ENCODE measurements around the gene KDM2B. TPM values are rescaled to one million over a fixed set of nuclear protein-coding genes. Genes with fewer than 3 reads are reported as not detected.

Gene KDM2B
- total and polyA plus RNA-seq, 2 of the 8 experiments (the other 6 are each of a cell fraction or from before 2014, with no cell fraction given): 111 to 162 TPM

DNA sequence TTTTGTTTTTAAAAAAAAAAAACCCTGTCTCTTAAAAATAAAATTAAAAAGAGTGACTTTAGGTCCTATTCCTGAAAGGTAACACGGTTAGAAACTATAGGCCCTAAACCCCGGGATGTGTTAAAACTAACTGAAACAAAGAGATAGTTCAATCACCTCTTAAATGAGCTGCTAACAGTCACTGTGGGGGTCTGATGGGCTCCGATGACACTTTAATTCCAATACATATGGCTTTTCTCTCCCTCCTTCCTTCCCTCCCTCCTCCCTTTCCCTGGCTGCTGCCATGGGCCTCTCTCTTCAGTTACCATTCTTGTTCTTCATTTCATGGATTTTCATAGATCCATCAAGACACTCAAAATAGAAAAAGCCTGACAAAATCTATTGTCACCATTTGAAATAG, 104.3 kb downstream of the KDM2B start:
- Histone ChIP-seq H3K18ac (ENCODE audit: extremely low read depth, low read length) (no peak overlapping the region), H3K79me2 (ENCODE audit: control insufficient read depth in 1 of 2, insufficient read depth in 2 of 2, low read length in 2 of 2) (peaks cover 0 to 11% of the 10 kb centered on the region in 2 experiments; a peak in 1 of 4 replicates), H4K20me1 (replicated peaks in 1 of 2; ENCODE audit: control insufficient read depth in 1 of 2, insufficient read depth in 2 of 2, low read length in 2 of 2) (peaks cover 0 to 2% of the 10 kb centered on the region in 2 experiments), H3K9ac (replicated peaks in 1 of 4; ENCODE audit: extremely low read depth in 1 of 4, low read depth in 3 of 4, low read length in 3 of 4) (no peak overlapping the region), H3K4me3 (ENCODE audit: extremely low read depth in 1 of 4, insufficient read depth in 2 of 4, low read depth in 3 of 4, low read length in 4 of 4) (no peak overlapping the region), H2BK15ac (ENCODE audit: low read length) (no peak overlapping the region), H3K36me3 (ENCODE audit: control insufficient read depth in 2 of 4, insufficient read depth in 4 of 4, low read length in 3 of 4) (peaks cover 0 to 4% (median 0%) of the 10 kb centered on the region in 4 experiments; a peak in 1 of 8 replicates), H3K4me1 (replicated peaks in 1 of 4; ENCODE audit: control insufficient read depth in 3 of 4, insufficient read depth in 4 of 4, low read length in 3 of 4) (peaks cover 0 to 3% (median 2%) of the 10 kb centered on the region in 4 experiments; a peak in 1 of 7 replicates), H2BK120ac (replicated peaks; ENCODE audit: low read depth, low read length) (no peak overlapping the region), H2BK12ac (ENCODE audit: low read depth, low read length) (no peak overlapping the region), H3K23me2 (ENCODE audit: low read depth, low read length) (no peaks in the 10 kb centered on the region), H3K27me3 (replicated peaks in 1 of 4; ENCODE audit: control insufficient read depth in 3 of 4, extremely low read depth in 1 of 4, insufficient read depth in 3 of 4, low read length in 3 of 4) (no peaks in the 10 kb centered on the region), H2AFZ (ENCODE audit: low read length) (no peak overlapping the region), H4K91ac (replicated peaks; ENCODE audit: insufficient read length, low read length) (no peak overlapping the region), H3K79me1 (ENCODE audit: low read depth, low read length) (peaks cover 8% of the 10 kb centered on the region), H3K14ac (ENCODE audit: insufficient read length) (no peak overlapping the region), H3K27ac (ENCODE audit: low read depth, low read length) (no peak overlapping the region), H3K4ac (replicated peaks; ENCODE audit: insufficient read length, low read depth, low read length) (no peak overlapping the region), H4K8ac (ENCODE audit: extremely low read depth, insufficient read depth, low read length) (no peak overlapping the region), H3K56ac (replicated peaks; ENCODE audit: insufficient read length, low read depth, low read length) (no peak overlapping the region), H3K9me3 (ENCODE audit: insufficient read depth in 2 of 2, low read depth in 1 of 2, low read length in 1 of 2) (no peaks in the 10 kb centered on the region), H2BK5ac (ENCODE audit: low read depth, low read length) (no peak overlapping the region), H2AK5ac (ENCODE audit: low read depth, low read length) (no peak overlapping the region), H4K5ac (ENCODE audit: insufficient read length, low read depth, low read length) (no peak overlapping the region), H3K23ac (ENCODE audit: insufficient read length) (no peak overlapping the region), H2BK20ac (ENCODE audit: low read length) (no peak overlapping the region), H3K4me2 (ENCODE audit: insufficient read depth in 1 of 2, low read depth in 2 of 2, low read length in 2 of 2) (no peak overlapping the region)
- ChIA-PET CTCF (ENCODE audit: partially characterized antibody) (interaction anchor here (0.6 to 5.5 kb wide), 7 partner anchors 13 to 188 kb away, joined by 3 to 46 read pairs (median 31); no protein-coding TSS in a partner anchor), POLR2A (ENCODE audit: partially characterized antibody) (interaction anchor here (0.7 to 1.6 kb wide), 5 partner anchors 9 to 326 kb away, joined by 3 to 7 read pairs (median 3); no protein-coding TSS in a partner anchor)
- 75% methylated on average over 3 of the region's 3 CpGs; no CpG with 5 or more reads in 1 of the 2 experiments for WGBS, 2 experiments (ENCODE audit: extremely low coverage in 1 of 2, insufficient coverage in 1 of 2, insufficient read length in 1 of 2, insufficient replicate concordance in 2 of 2, low coverage in 1 of 2, low lambda C conversion rate in 2 of 2, missing lambda C conversion rate in 1 of 2)
- peak; percentile 64 for TF ChIP-seq NANOG (IDR thresholded peaks at IDR 0.05; ENCODE audit: insufficient read depth, low read depth, low read length, poor library complexity, severe bottlenecking)
- no peak for TF ChIP-seq EP300 (IDR thresholded peaks at IDR 0.05; ENCODE audit: borderline replicate concordance in 1 of 2, low read depth in 2 of 2, low read length in 2 of 2)
- FAIRE-seq (no peak), DNase-seq (ENCODE audit: low read depth in 1 of 2, low spot score in 2 of 2) (no peak)
